ENCODE data around the gene PVALB. TPM values are rescaled to one million over a fixed set of nuclear protein-coding genes. Genes with fewer than 3 reads are reported as not detected.

The PVALB gene
- total and polyA plus RNA-seq, 2 donors (not counting 1 experiment from before 2014, with no cell fraction given) = not detected

GRCh38 chr22:36772451-36772850 is 44.4 kb downstream of the PVALB start:
- peaks cover 0 to 3% (median 0%) of the 10 kb centered on the region in 3 donors for H3K9me3 ChIP-seq (ENCODE audit: control extremely low read depth in 1 of 3, control insufficient read depth in 2 of 3, insufficient read depth in 1 of 3, low read length in 2 of 3)
- H3K4me1 ChIP-seq (ENCODE audit: control insufficient read depth in 2 of 2, insufficient read depth in 2 of 2, low read length in 2 of 2) = peaks cover 13 to 17% of the 10 kb centered on the region in 2 donors
- H3K4me3 ChIP-seq (ENCODE audit: control extremely low read depth in 1 of 5, extremely low read depth in 1 of 5, insufficient read depth in 1 of 5, low read depth in 2 of 5, low read length in 4 of 5) = no peak overlapping the region
- Mint-ChIP-seq H3K27me3 (no peaks in the 10 kb centered on the region), H3K4me3 (no peak overlapping the region), H3K9me3 (ENCODE audit: insufficient read depth) (no peaks in the 10 kb centered on the region), H3K4me1 (peaks cover 16% of the 10 kb centered on the region), H3K27ac (no peak overlapping the region)
- no peak overlapping the region for H3K27ac ChIP-seq (ENCODE audit: low read length in 2 of 2)
- H3K9ac ChIP-seq (ENCODE audit: low read length) = no peak overlapping the region
- WGBS (ENCODE audit: insufficient coverage) = 95% methylated on average over 8 of the region's 8 CpGs
- H3K36me3 ChIP-seq (replicated peaks in 1 of 2; ENCODE audit: control extremely low read depth in 1 of 2, control insufficient read depth in 1 of 2, extremely low read depth in 1 of 2, insufficient read depth in 2 of 2, low read length in 1 of 2) = peaks cover 0 to 1% of the 10 kb centered on the region in 2 experiments
- DNase-seq = no peak
- ChIA-PET CTCF (interaction anchor here (1.1 to 1.2 kb wide), 2 partner anchors 87 to 273 kb away, joined by 3 read pairs; no protein-coding TSS in a partner anchor), POLR2A (no interaction called here)
- no peak for ATAC-seq (ENCODE audit: low read depth)
- intact Hi-C loops (cut with micrococcal nuclease) = loop anchor here (10.0 kb wide), 1 partner anchor 712 kb away; the partner anchor contains the start of gene MFNG
- H3K79me2 ChIP-seq (ENCODE audit: control insufficient read depth, insufficient read depth, low read length) = peaks cover 13% of the 10 kb centered on the region
- no peak overlapping the region for H3K4me2 ChIP-seq (replicated peaks; ENCODE audit: low read depth, low read length, poor library complexity, severe bottlenecking)
- H2AFZ ChIP-seq (ENCODE audit: insufficient read depth, low read depth, low read length, poor library complexity, severe bottlenecking) = no peak overlapping the region
- no peak for TF ChIP-seq CTCF (IDR thresholded peaks at IDR 0.05)
- TF ChIP-seq EZH2 (IDR thresholded peaks at IDR 0.05; ENCODE audit: borderline replicate concordance, insufficient read depth, low read depth, low read length, poor library complexity, severe bottlenecking) = no peak
- H3K27me3 ChIP-seq (replicated peaks in 1 of 4; ENCODE audit: control extremely low read depth in 1 of 4, control insufficient read depth in 3 of 4, insufficient read depth in 4 of 4, low read length in 3 of 4) = no peaks in the 10 kb centered on the region
- no peaks in the 10 kb centered on the region for H4K20me1 ChIP-seq (ENCODE audit: control insufficient read depth, insufficient read depth, low read length, poor library complexity, severe bottlenecking)

DNA sequence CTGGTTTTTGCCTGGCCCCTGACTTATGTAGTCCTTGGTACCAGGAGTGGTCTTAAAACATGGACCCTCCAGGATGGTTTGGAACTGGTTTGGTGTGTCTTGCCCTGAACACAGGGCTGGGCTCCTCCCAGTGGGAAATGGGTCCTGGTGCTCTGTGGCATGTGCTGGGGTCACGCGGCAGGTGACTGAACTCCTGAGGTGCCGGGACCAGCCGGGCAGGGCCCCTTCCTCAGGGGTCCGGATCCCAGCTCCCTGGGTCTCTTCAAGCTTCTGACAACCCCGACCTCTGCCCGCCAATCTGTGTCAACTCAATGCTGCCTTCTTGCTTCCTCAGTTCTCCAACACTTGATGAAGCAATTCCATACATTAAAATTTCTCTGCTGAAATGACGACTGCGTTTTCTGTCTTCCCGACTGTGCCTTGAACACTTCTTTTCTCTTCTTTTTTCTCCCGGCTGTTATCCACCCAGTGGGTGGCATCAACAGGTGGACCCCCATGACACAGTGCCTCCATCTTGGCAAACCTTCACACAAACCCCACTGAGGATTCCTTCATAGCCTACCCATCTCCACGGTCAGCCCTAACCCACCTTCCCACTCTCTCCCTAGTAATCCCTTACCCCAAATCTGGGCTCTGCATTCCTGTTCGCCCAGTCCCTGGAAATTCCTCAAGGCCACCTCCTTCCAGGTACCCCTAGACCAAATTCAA is 45.3 kb downstream of the PVALB start:
- Histone ChIP-seq H3K4me1 (ENCODE audit: control insufficient read depth in 2 of 2, insufficient read depth in 2 of 2, low read length in 2 of 2) (peaks cover 8 to 11% of the 10 kb centered on the region in 2 donors), H3K36me3 (replicated peaks in 1 of 2; ENCODE audit: control extremely low read depth in 1 of 2, control insufficient read depth in 1 of 2, extremely low read depth in 1 of 2, insufficient read depth in 2 of 2, low read length in 1 of 2) (peaks cover 0 to 4% of the 10 kb centered on the region in 2 experiments), H3K27ac (ENCODE audit: low read length in 2 of 2) (no peak overlapping the region), H2AFZ (ENCODE audit: insufficient read depth, low read depth, low read length, poor library complexity, severe bottlenecking) (no peak overlapping the region), H3K4me3 (ENCODE audit: control extremely low read depth in 1 of 5, extremely low read depth in 1 of 5, insufficient read depth in 1 of 5, low read depth in 2 of 5, low read length in 4 of 5) (no peak overlapping the region), H4K20me1 (ENCODE audit: control insufficient read depth, insufficient read depth, low read length, poor library complexity, severe bottlenecking) (no peaks in the 10 kb centered on the region), H3K27me3 (replicated peaks in 1 of 4; ENCODE audit: control extremely low read depth in 1 of 4, control insufficient read depth in 3 of 4, insufficient read depth in 4 of 4, low read length in 3 of 4) (no peaks in the 10 kb centered on the region), H3K79me2 (ENCODE audit: control insufficient read depth, insufficient read depth, low read length) (peaks cover 13% of the 10 kb centered on the region), H3K4me2 (replicated peaks; ENCODE audit: low read depth, low read length, poor library complexity, severe bottlenecking) (no peak overlapping the region), H3K9me3 (ENCODE audit: control extremely low read depth in 1 of 3, control insufficient read depth in 2 of 3, insufficient read depth in 1 of 3, low read length in 2 of 3) (no peaks in the 10 kb centered on the region), H3K9ac (ENCODE audit: low read length) (no peak overlapping the region)
- H3K27me3 Mint-ChIP-seq = no peaks in the 10 kb centered on the region
- POLR2A ChIA-PET = no interaction called here
- H3K9me3 Mint-ChIP-seq (ENCODE audit: insufficient read depth) = no peaks in the 10 kb centered on the region
- no peak for TF ChIP-seq EZH2 (IDR thresholded peaks at IDR 0.05; ENCODE audit: borderline replicate concordance, insufficient read depth, low read depth, low read length, poor library complexity, severe bottlenecking)
- no peak for TF ChIP-seq CTCF (IDR thresholded peaks at IDR 0.05)
- DNase-seq (no peak), ATAC-seq (ENCODE audit: low read depth) (no peak)
- CTCF ChIA-PET = interaction anchor here (1.1 to 1.2 kb wide), 2 partner anchors 16 to 88 kb away, joined by 3 read pairs; no protein-coding TSS in a partner anchor
- intact Hi-C loops (cut with micrococcal nuclease) = loop anchor here (10.0 kb wide), 1 partner anchor 713 kb away; the partner anchor contains the start of gene MFNG
- no peak overlapping the region for H3K4me3 Mint-ChIP-seq
- H3K4me1 Mint-ChIP-seq = peaks cover 12% of the 10 kb centered on the region
- 95% methylated on average over 13 of the region's 13 CpGs for WGBS (ENCODE audit: insufficient coverage)
- no peak overlapping the region for H3K27ac Mint-ChIP-seq
